Stomach smooth muscle (tissue), 2 donors: ENCODE measurements around the gene SRMS.

Experiments
- H3K27ac ChIP-seq: one replicate; pipeline ENCODE4 v1.7.0; 2013; ENCODE audit warnings: mild to moderate bottlenecking, low read length, inconsistent platforms
- H3K27me3 ChIP-seq, 2 donors: one replicate each; pipeline ENCODE4 v1.7.0; 2013; ENCODE audit warnings: low read length in 2 of 2; ENCODE audit not compliant: insufficient read depth in 2 of 2, control insufficient read depth in 1 of 2
- H3K36me3 ChIP-seq, 2 donors: one replicate each; pipeline ENCODE4 v1.7.0; 2013; ENCODE audit warnings: low read length in 2 of 2; ENCODE audit not compliant: control insufficient read depth in 2 of 2, insufficient read depth in 2 of 2
- H3K4me1 ChIP-seq: one replicate; pipeline ENCODE4 v1.7.0; 2013; ENCODE audit warnings: low read length; ENCODE audit not compliant: control insufficient read depth, insufficient read depth
- H3K4me3 ChIP-seq, 2 donors: one replicate each; pipeline ENCODE4 v1.7.0; 2013; ENCODE audit warnings: low read length in 2 of 2
- H3K9ac ChIP-seq, 2 donors: one replicate each; pipeline ENCODE4 v1.7.0; 2013; ENCODE audit warnings: low read length in 2 of 2, mild to moderate bottlenecking in 1 of 2
- H3K9me3 ChIP-seq, 2 donors: one replicate each; pipeline ENCODE4 v1.7.0; 2013; ENCODE audit warnings: low read length in 2 of 2; ENCODE audit not compliant: control insufficient read depth in 2 of 2
- donor health status: healthy.
- donor health status: Pancreatic carcinoma.

The SRMS gene

GRCh38 chr20:63495741-63496595 is 51.6 kb downstream of the SRMS start:
- Histone ChIP-seq H3K4me3 (peak overlapping the region; percentile 67 to 71), H3K9ac (peak overlapping the region in 1 of 2 donors; percentile 59)

GRCh38 chr20:63495167-63495720 is 52.3 kb downstream of the SRMS start:
- Histone ChIP-seq H3K4me3 (no peak overlapping the region), H3K9me3 (no peaks in the 10 kb centered on the region), H3K9ac (no peak overlapping the region), H3K36me3 (no peaks in the 10 kb centered on the region), H3K4me1 (peaks cover 17% of the 10 kb centered on the region), H3K27me3 (peaks cover 17 to 25% of the 10 kb centered on the region in 2 donors), H3K27ac (no peak overlapping the region)

More at GRCh38 chr20:63495741-63496595, 51.6 kb downstream of the SRMS start:
- Histone ChIP-seq H3K27me3 (peaks cover 19 to 25% of the 10 kb centered on the region in 2 donors), H3K9me3 (no peaks in the 10 kb centered on the region), H3K27ac (no peak overlapping the region), H3K4me1 (peaks cover 17% of the 10 kb centered on the region), H3K36me3 (no peaks in the 10 kb centered on the region)

GRCh38 chr20:63494420-63495166 is 53.0 kb downstream of the SRMS start:
- Histone ChIP-seq H3K4me3 (no peak overlapping the region), H3K4me1 (peaks cover 17% of the 10 kb centered on the region), H3K27ac (no peak overlapping the region), H3K9me3 (no peaks in the 10 kb centered on the region), H3K9ac (no peak overlapping the region), H3K36me3 (no peaks in the 10 kb centered on the region), H3K27me3 (peaks cover 12 to 22% of the 10 kb centered on the region in 2 donors)

GRCh38 chr20:63494084-63494419 is 53.5 kb downstream of the SRMS start:
- Histone ChIP-seq H3K4me3 (no peak overlapping the region), H3K4me1 (peaks cover 13% of the 10 kb centered on the region), H3K27me3 (peaks cover 8 to 21% of the 10 kb centered on the region in 2 donors), H3K36me3 (no peaks in the 10 kb centered on the region), H3K9ac (no peak overlapping the region), H3K9me3 (no peaks in the 10 kb centered on the region), H3K27ac (no peak overlapping the region)

GRCh38 chr20:63493563-63494020 is 54.0 kb downstream of the SRMS start:
- H3K9ac ChIP-seq: no peak overlapping the region
- peaks cover 17% of the 10 kb centered on the region for H3K4me1 ChIP-seq
- H3K36me3 ChIP-seq: no peaks in the 10 kb centered on the region
- no peak overlapping the region for H3K27ac ChIP-seq
- no peaks in the 10 kb centered on the region for H3K9me3 ChIP-seq
- no peak overlapping the region for H3K4me3 ChIP-seq
- H3K27me3 ChIP-seq: peaks cover 8 to 26% of the 10 kb centered on the region in 2 donors

GRCh38 chr20:63492982-63493381 is 54.6 kb downstream of the SRMS start:
- H3K4me1 ChIP-seq: peaks cover 16% of the 10 kb centered on the region
- H3K27ac ChIP-seq: no peak overlapping the region
- H3K9ac ChIP-seq: no peak overlapping the region
- H3K4me3 ChIP-seq: no peak overlapping the region
- H3K36me3 ChIP-seq: no peaks in the 10 kb centered on the region
- H3K27me3 ChIP-seq: peaks cover 8 to 24% of the 10 kb centered on the region in 2 donors
- no peaks in the 10 kb centered on the region for H3K9me3 ChIP-seq

GRCh38 chr20:63492518-63492917 is 55.0 kb downstream of the SRMS start:
- Histone ChIP-seq H3K9ac (no peak overlapping the region), H3K4me3 (no peak overlapping the region), H3K36me3 (no peaks in the 10 kb centered on the region), H3K9me3 (no peaks in the 10 kb centered on the region), H3K4me1 (peaks cover 14% of the 10 kb centered on the region), H3K27ac (no peak overlapping the region), H3K27me3 (peaks cover 9 to 25% of the 10 kb centered on the region in 2 donors)

GRCh38 chr20:63491635-63492230 is 55.8 kb downstream of the SRMS start:
- peaks cover 11 to 29% of the 10 kb centered on the region in 2 donors for H3K27me3 ChIP-seq
- no peak overlapping the region for H3K9ac ChIP-seq
- no peak overlapping the region for H3K27ac ChIP-seq
- H3K4me1 ChIP-seq: peaks cover 11% of the 10 kb centered on the region
- H3K36me3 ChIP-seq: no peaks in the 10 kb centered on the region
- H3K4me3 ChIP-seq: no peak overlapping the region
- H3K9me3 ChIP-seq: no peaks in the 10 kb centered on the region

GRCh38 chr20:63491078-63491477 is 56.5 kb downstream of the SRMS start:
- H3K4me1 ChIP-seq: peaks cover 6% of the 10 kb centered on the region
- no peak overlapping the region for H3K27ac ChIP-seq
- peaks cover 16 to 32% of the 10 kb centered on the region in 2 donors for H3K27me3 ChIP-seq
- H3K36me3 ChIP-seq: no peaks in the 10 kb centered on the region
- no peak overlapping the region for H3K4me3 ChIP-seq
- H3K9ac ChIP-seq: no peak overlapping the region
- H3K9me3 ChIP-seq: no peaks in the 10 kb centered on the region
